ENCODE measurements around the gene SRY. TPM values are rescaled to one million over a fixed set of nuclear protein-coding genes. Genes with fewer than 3 reads are reported as not detected.
A peak's percentile ranks its signal among the peaks of the same experiment; 100 is the strongest.

SRY gene
- total and polyA plus RNA-seq, 4 donors: 1.8 TPM; not detected in 2

- Histone ChIP-seq H3K4me3 (ENCODE audit: low read depth, low read length) (no peak overlapping the region), H3K4me1 (ENCODE audit: control insufficient read depth, insufficient read depth, low read length) (no peaks in the 10 kb centered on the region), H3K27ac (ENCODE audit: low read depth, low read length) (no peak overlapping the region), H3K36me3 (ENCODE audit: control insufficient read depth, insufficient read depth, low read length) (no peaks in the 10 kb centered on the region), H3K9me3 (ENCODE audit: control insufficient read depth, insufficient read depth, low read length) (no peaks in the 10 kb centered on the region), H3K27me3 (ENCODE audit: control insufficient read depth, insufficient read depth, low read length) (no peaks in the 10 kb centered on the region)
- WGBS (ENCODE audit: insufficient coverage): no CpG with 5 or more reads among the region's 28 CpGs
- DNase-seq (ENCODE audit: low read depth in 4 of 6, low spot score in 6 of 6): peak in 3 of 6 donors; percentile 18 to 68 (median 28)
Observed at GRCh38 chrY:2786876-2787512, 488 bp downstream of the SRY start.

Small RNA genes lying within 50 kb of the gene (small RNA-seq; reads per million reads assigned to genes)
- gene RNU6-1334P (ENCODE audit: low replicate concordance) (not detected), gene TOMM22P2 (ENCODE audit: low replicate concordance) (not detected)

Other genes with a start within 250 kb of the SRY start
- not detected for gene RPS4Y1, start 53.9 kb upstream of the SRY start, total RNA-seq
- gene RPS4Y1, start 53.9 kb upstream of the SRY start, polyA plus RNA-seq (ENCODE audit: insufficient read length in 2 of 2): 100 to 1,000 TPM; 293 to 323 TPM
- not detected for gene ZFY, start 147.7 kb upstream of the SRY start, total RNA-seq
- 10 to 100 TPM; 10.0 to 10.9 TPM for gene ZFY, start 147.7 kb upstream of the SRY start, polyA plus RNA-seq (ENCODE audit: insufficient read length in 2 of 2)